WTC11 (cell line): ENCODE measurements around the gene CLDN19. TPM values are rescaled to one million over a fixed set of nuclear protein-coding genes. Genes with fewer than 3 reads are reported as not detected.
"Not testable (repeated sequence)": the region's sequence is repeated elsewhere in the genome, so short reads cannot be mapped to it uniquely, and the experiment has no call there.

Experiments
- ATAC-seq: fragments of 200-7000 bp; cut with Tn5 transposase; 2 replicates; pipeline ENCODE4 v1.10.0; 2021; ENCODE audit warnings: mild to moderate bottlenecking, moderate library complexity
- CTCF ChIA-PET: fragments of 300-600 bp; sonication (Branson Sonifier 250); formaldehyde crosslinking; loops from one replicate; lab custom pipeline; 2021; ENCODE audit warnings: antibody characterized with exemption; lab: Charles Lee
- POLR2A ChIA-PET: fragments of 350-600 bp; sonication (Branson Sonifier 250); formaldehyde crosslinking; loops from one replicate; lab custom pipeline; 2021; ENCODE audit warnings: antibody characterized with exemption; lab: Charles Lee
- DNase-seq: peaks from one replicate; pipeline ENCODE4 v3.0.0; 2021; ENCODE audit warnings: low spot score
- H3K27ac Mint-ChIP-seq: 2 replicates; pipeline ENCODE4 v1.8.0; 2021; ENCODE audit warnings: mixed read lengths
- H3K27me3 Mint-ChIP-seq: 2 replicates; pipeline ENCODE4 v1.8.0; 2021; ENCODE audit warnings: low read depth, mild to moderate bottlenecking, moderate library complexity, mixed read lengths
- H3K36me3 Mint-ChIP-seq: 2 replicates; pipeline ENCODE4 v1.8.0; 2021; ENCODE audit warnings: mixed read lengths
- H3K4me1 Mint-ChIP-seq: 2 replicates; pipeline ENCODE4 v1.8.0; 2022; ENCODE audit warnings: mixed read lengths
- H3K4me3 Mint-ChIP-seq: 2 replicates; pipeline ENCODE4 v1.8.0; 2021; ENCODE audit warnings: mild to moderate bottlenecking, moderate library complexity, mixed read lengths
- H3K9me3 Mint-ChIP-seq: 2 replicates; pipeline ENCODE4 v1.8.0; 2021; ENCODE audit warnings: mixed read lengths
- ATF1 ChIP-seq: sonication (generic); formaldehyde crosslinking; IDR thresholded peaks from 2 replicates; pipeline ENCODE4 v1.8.1; 2023; ENCODE audit warnings: mild to moderate bottlenecking, moderate library complexity, missing genetic modification reagents
- GTF2I ChIP-seq: fragments of 250-450 bp; sonication (Bioruptor Pico); conservative IDR thresholded peaks from 2 replicates; pipeline ENCODE4 v1.4.0; 2021; ENCODE audit warnings: mild to moderate bottlenecking
- PRDM15 ChIP-seq: sonication (generic); formaldehyde crosslinking; IDR thresholded peaks from 2 replicates; pipeline ENCODE4 v1.8.0; 2022; ENCODE audit warnings: missing genetic modification reagents
- RORB ChIP-seq: fragments of 250-450 bp; sonication (Bioruptor Pico); IDR thresholded peaks from 2 replicates; pipeline ENCODE4 v1.9.0; 2021; ENCODE audit warnings: mild to moderate bottlenecking
- STAT6 ChIP-seq: sonication (generic); formaldehyde crosslinking; conservative IDR thresholded peaks from 2 replicates; pipeline ENCODE4 v1.8.1; 2023; ENCODE audit warnings: mild to moderate bottlenecking, low read depth, missing genetic modification reagents, moderate library complexity
- ZNF396 ChIP-seq: fragments of 250-450 bp; sonication (Bioruptor Pico); IDR thresholded peaks from 2 replicates; pipeline ENCODE4 v1.8.0; 2021; ENCODE audit warnings: mild to moderate bottlenecking, moderate library complexity, borderline replicate concordance
- ZNF425 ChIP-seq: fragments of 250-450 bp; sonication (Bioruptor Pico); conservative IDR thresholded peaks from 2 replicates; pipeline ENCODE4 v1.9.0; 2021; ENCODE audit warnings: mild to moderate bottlenecking
- total RNA-seq: library from RNA; stranded (reverse); gene quantifications from 3 replicates; pipeline ENCODE4 v1.2.3, GENCODE V29; 2021

CLDN19 gene
- total RNA-seq, 1 experiment from 2014 or later, result 8.1 TPM

GRCh38 chr1:42721926-42722325, 18.1 kb downstream of the CLDN19 start (continued):
- TF ChIP-seq STAT6 (CRISPR knock-in tag), result no peak

- Mint-ChIP-seq H3K27me3 (no peaks in the 10 kb centered on the region), H3K4me3 (no peak overlapping the region), H3K4me1 (peaks cover 5% of the 10 kb centered on the region; the same call in 1 of the 2 replicates), H3K9me3 (no peaks in the 10 kb centered on the region), H3K36me3 (peaks cover 2% of the 10 kb centered on the region), H3K27ac (no peak overlapping the region)
- ChIA-PET CTCF (interaction anchor here (1.0 kb wide), 1 partner anchor 15 kb away, joined by 3 read pairs; no protein-coding TSS in a partner anchor), POLR2A (no interaction called here)
- no peak for TF ChIP-seq RORB
- DNase-seq, result no peak
- ATAC-seq, result no peak
These were observed 19.2 kb downstream of the CLDN19 start for GRCh38 chr1:42720868-42721267.

GRCh38 chr1:42714441-42714840, 25.6 kb downstream of the CLDN19 start:
- POLR2A ChIA-PET, result interaction anchor here (0.7 kb wide), 1 partner anchor 877 kb away, joined by 4 read pairs; no protein-coding TSS in a partner anchor
- H3K4me1 Mint-ChIP-seq, DNase-seq, CTCF ChIA-PET, H3K9me3 Mint-ChIP-seq, H3K27me3 Mint-ChIP-seq, ATAC-seq, H3K4me3 Mint-ChIP-seq, H3K27ac Mint-ChIP-seq: not testable (repeated sequence)
- H3K36me3 Mint-ChIP-seq, result peaks cover 34% of the 10 kb centered on the region

GRCh38 chr1:42713293-42713692, 26.7 kb downstream of the CLDN19 start:
- ChIA-PET CTCF (no interaction called here), POLR2A (no interaction called here)
- DNase-seq (no peak), ATAC-seq (no peak)
- Mint-ChIP-seq H3K36me3 (peaks cover 38% of the 10 kb centered on the region), H3K27me3 (no peaks in the 10 kb centered on the region), H3K27ac (peak overlapping the region; percentile 73), H3K4me1 (no peaks in the 10 kb centered on the region), H3K4me3 (no peak overlapping the region), H3K9me3 (no peaks in the 10 kb centered on the region)
- TF ChIP-seq GTF2I (CRISPR knock-in tag) (no peak), ZNF396 (CRISPR knock-in tag) (no peak), ZNF425 (CRISPR knock-in tag) (no peak), STAT6 (CRISPR knock-in tag) (no peak), PRDM15 (CRISPR knock-in tag) (no peak), ATF1 (no peak)

GRCh38 chr1:42712808-42713207, 27.2 kb downstream of the CLDN19 start:
- ATAC-seq, H3K4me1 Mint-ChIP-seq, H3K9me3 Mint-ChIP-seq, H3K27me3 Mint-ChIP-seq, DNase-seq, H3K4me3 Mint-ChIP-seq, H3K27ac Mint-ChIP-seq, POLR2A ChIA-PET: not testable (repeated sequence)
- peaks cover 43% of the 10 kb centered on the region for H3K36me3 Mint-ChIP-seq
- CTCF ChIA-PET, result interaction anchor here (0.7 kb wide), 1 partner anchor 777 kb away, joined by 5 read pairs; no protein-coding TSS in a partner anchor
